ENCODE measurements around the gene DEDD.

DNA sequence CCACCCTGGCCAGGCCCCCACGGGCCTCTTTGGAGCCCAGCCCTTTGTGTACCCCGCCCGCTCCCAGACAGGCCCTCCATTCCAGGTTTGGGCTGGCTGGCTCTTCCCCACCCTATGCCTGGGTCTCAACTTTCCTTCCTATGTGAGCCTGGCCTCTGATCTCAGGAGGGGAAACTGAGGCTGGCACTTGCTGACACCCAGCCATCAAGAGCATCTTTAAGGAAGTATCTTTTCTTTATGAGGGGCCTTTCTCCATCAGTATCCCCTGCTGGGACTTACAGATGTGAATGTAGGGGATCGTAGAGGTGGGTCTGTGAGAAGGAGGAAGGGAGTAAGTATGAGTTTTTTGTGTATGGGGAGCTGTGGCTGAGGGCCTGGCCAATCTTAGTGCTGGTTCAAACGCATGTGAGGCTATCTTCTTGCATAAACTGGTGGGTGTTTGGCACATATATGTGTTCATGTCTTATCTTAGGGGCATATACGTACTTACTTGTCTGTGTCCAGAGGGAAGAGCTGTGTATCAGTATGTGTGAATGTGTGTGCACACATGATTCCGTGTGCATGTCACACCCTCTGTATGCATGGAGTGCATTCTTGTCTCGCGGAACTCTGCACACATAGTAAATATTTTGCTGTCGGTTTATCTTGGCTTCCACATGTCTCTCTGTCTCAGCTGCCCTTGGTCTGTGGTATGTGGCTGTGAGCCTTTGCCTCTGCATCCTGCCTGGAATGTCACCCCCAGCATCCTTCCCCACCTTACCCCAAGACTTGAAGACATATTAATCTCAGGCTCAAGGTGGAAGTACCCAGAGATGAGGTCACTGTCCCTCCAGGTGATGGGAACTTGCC lies 48.5 kb downstream of the DEDD start:
- TF ChIP-seq, protein P1, sequence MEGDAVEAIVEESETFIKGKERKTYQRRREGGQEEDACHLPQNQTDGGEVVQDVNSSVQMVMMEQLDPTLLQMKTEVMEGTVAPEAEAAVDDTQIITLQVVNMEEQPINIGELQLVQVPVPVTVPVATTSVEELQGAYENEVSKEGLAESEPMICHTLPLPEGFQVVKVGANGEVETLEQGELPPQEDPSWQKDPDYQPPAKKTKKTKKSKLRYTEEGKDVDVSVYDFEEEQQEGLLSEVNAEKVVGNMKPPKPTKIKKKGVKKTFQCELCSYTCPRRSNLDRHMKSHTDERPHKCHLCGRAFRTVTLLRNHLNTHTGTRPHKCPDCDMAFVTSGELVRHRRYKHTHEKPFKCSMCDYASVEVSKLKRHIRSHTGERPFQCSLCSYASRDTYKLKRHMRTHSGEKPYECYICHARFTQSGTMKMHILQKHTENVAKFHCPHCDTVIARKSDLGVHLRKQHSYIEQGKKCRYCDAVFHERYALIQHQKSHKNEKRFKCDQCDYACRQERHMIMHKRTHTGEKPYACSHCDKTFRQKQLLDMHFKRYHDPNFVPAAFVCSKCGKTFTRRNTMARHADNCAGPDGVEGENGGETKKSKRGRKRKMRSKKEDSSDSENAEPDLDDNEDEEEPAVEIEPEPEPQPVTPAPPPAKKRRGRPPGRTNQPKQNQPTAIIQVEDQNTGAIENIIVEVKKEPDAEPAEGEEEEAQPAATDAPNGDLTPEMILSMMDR (conservative IDR thresholded peaks at IDR 0.05 in 1 of 2, IDR thresholded peaks at IDR 0.05 in 1 of 2; ENCODE audit: low read depth in 1 of 2, low read length in 2 of 2): no peak
- TF ChIP-seq EZH2 (IDR thresholded peaks at IDR 0.05; ENCODE audit: low read length, missing control alignments): no peak
